Heart right ventricle (tissue), 16 donors: ENCODE measurements around the gene MARK3. TPM values are rescaled to one million over a fixed set of nuclear protein-coding genes. Genes with fewer than 3 reads are reported as not detected.

Experiments
- ATAC-seq, 8 donors: fragments of 200-7000 bp; cut with Tn5 transposase; one replicate each; pipeline ENCODE4 v1.9.1; 2020; ENCODE audit warnings: mild to moderate bottlenecking in 8 of 8, moderate library complexity in 8 of 8, moderate number of reproducible peaks in 1 of 8
- DNase-seq, 2 donors: peaks; one replicate each; pipeline ENCODE4 v3.0.0-alpha.2; 2020
- H3K27ac ChIP-seq, 10 donors: fragments of 200-600 bp; sonication (generic) in 2 of 10; one replicate each; pipeline versions ENCODE4 v1.5.0 to v1.8.0; 2020 to 2022; ENCODE audit warnings: mild to moderate bottlenecking in 3 of 10
- H3K27me3 ChIP-seq, 7 donors: fragments of 200-600 bp; one replicate each; pipeline ENCODE4 v1.8.0; 2021 to 2022; ENCODE audit warnings: mild to moderate bottlenecking in 2 of 7
- H3K36me3 ChIP-seq, 9 donors: fragments of 200-600 bp; sonication (generic) in 1 of 9; one replicate each; pipeline versions ENCODE4 v1.5.0 to v1.8.0; 2020 to 2022; ENCODE audit warnings: mild to moderate bottlenecking in 2 of 9
- H3K4me1 ChIP-seq, 9 donors: fragments of 200-600 bp; sonication (generic) in 1 of 9; one replicate each; pipeline versions ENCODE4 v1.5.0 to v1.8.0; 2020 to 2022; ENCODE audit warnings: mild to moderate bottlenecking in 4 of 9
- H3K4me3 ChIP-seq, 10 donors: fragments of 200-600 bp; sonication (generic) in 2 of 10; one replicate each; pipeline versions ENCODE4 v1.5.0 to v1.8.0; 2020 to 2022; ENCODE audit warnings: mild to moderate bottlenecking in 7 of 10, moderate library complexity in 2 of 10
- H3K9me3 ChIP-seq, 11 donors: fragments of 200-600 bp in 10 of 11; sonication (generic) in 2 of 11; one replicate each; pipeline versions ENCODE4 v1.5.0 to v1.8.0; 2013 to 2022; ENCODE audit warnings: mild to moderate bottlenecking in 2 of 11, control low read depth in 1 of 11, moderate library complexity in 1 of 11
- CTCF ChIP-seq, 9 donors: fragments of 200-600 bp; sonication (generic) in 2 of 9; IDR thresholded peaks; one replicate each; pipeline versions ENCODE4 v1.5.0 to v1.8.0; 2021 to 2022; ENCODE audit warnings: antibody characterized with exemption in 9 of 9, mild to moderate bottlenecking in 5 of 9, moderate library complexity in 1 of 9
- WGBS, 2 donors: extraction: QIAGEN DNeasy Blood & Tissue Kit; methylation state at CpG; one replicate each; pipeline ENCODE4 v1.1.7; 2013; ENCODE audit warnings: inconsistent platforms in 1 of 2; 5-methylcytosine and 5-hydroxymethylcytosine counted together
- intact Hi-C, 10 donors: fragments of 100-400 bp; cut with DNase I; formaldehyde crosslinking; loops; one replicate each; pipeline versions ENCODE4 v1.11.1 to v1.14.2; 2022
- polyA plus RNA-seq, 2 donors: library from polyadenylated mRNA; stranded (reverse); fragments of 200-250 nt; gene quantifications; one replicate each; pipeline ENCODE4 v1.2.3, GENCODE V29; 2013
- total RNA-seq, 10 donors: library from RNA; stranded (reverse); fragmentation: NEBNext Ultra II Directional in 3 of 10; extraction: Animal tissue kit (Norgen Biotek cat#: 25700) in 3 of 10; gene quantifications; one replicate each; pipeline versions ENCODE4 v1.2.1 to v1.2.4, GENCODE V29; 2021 to 2023
- donor health status: Arrhythmogenic right ventricular cardiomyopathy.
- donor health status: ischemic (EF 13 %, LVEDD 7.1; RV severe dilation, severe dysfunction).
- donor health status: healthy with polysubstance abuse.
- donor health status: DM: no; HTN: yes; CAD: no.
- donor health status: DM: no; HTN: no; CAD: no.
- donor health status: ischemic (EF 25% LVEDD 6.9; RV normal size, moderate dysfunction).
- donor health status: ischemic (EF 25% LVEDD 5.7; RV mildly dilated, moderate dysfunction).
- donor health status: healthy.
- donor health status: DM: yes; HTN: yes; CAD: no.
- donor health status: Ischemic cardiomyopathy.
- donor health status: ischemic (EF 35%, LVEDD 5.7; RV mildly dilated, moderate dysfunction).
- donor health status: nonischemic (EF 11% LVEDD 7.7; RV severe dilation, severe dysfunction).
- donor health status: DM: yes; HTN: yes; CAD: no.
- donor health status: PGD.
- donor health status: ischemic (EF 29% LVEDD 5.4; RV normal size, mild dysfunction).
- donor health status: nonischemic (EF 23%, LVEDD 6.1; RV moderate dilation, normal function).

MARK3 gene
- total and polyA plus RNA-seq, 12 donors, result 62.3 to 246 (median 77.1) TPM

DNA sequence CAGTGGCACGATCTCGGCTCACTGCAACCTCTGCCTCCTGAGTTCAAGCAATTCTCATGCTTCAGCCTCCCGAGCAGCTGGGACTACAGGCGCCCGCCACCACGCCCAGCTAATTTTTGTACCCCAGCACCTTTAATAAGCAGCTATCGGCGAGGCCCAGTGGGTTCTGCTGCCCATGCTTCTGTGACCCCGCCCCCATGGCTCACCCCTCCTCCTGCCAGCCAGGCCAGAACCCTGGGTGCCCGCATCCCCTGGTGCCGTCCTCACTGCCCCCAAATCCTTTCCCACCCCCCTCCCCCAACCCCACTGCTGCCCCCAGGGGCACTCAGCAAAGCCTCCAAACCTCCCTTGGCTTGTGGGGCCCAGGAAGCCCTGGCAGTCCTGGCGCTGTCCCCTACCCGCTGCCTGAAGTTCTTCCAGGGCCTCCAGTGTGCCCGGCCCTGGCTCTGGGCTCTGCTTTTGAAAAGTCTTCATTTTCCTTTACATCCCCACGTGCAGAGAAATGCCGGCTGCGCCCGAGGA lies 162.8 kb downstream of the MARK3 start:
- Histone ChIP-seq H3K27me3 (no peaks in the 10 kb centered on the region), H3K27ac (no peak overlapping the region), H3K4me3 (no peak overlapping the region), H3K4me1 (peaks cover 35 to 83% (median 61%) of the 10 kb centered on the region in 9 donors), H3K36me3 (no peaks in the 10 kb centered on the region), H3K9me3 (no peaks in the 10 kb centered on the region)
- intact Hi-C loops, result loop anchor here in 9 of 10 donors (2.0 to 5.0 kb wide), 2 partner anchors 29 to 46 kb away; no protein-coding TSS in a partner anchor
- DNase-seq (no peak), ATAC-seq (no peak)
- WGBS, 2 donors, result 91 to 92% methylated on average over 18 of the region's 18 CpGs
- TF ChIP-seq CTCF (IDR thresholded peaks at IDR 0.05), result no peak

DNA sequence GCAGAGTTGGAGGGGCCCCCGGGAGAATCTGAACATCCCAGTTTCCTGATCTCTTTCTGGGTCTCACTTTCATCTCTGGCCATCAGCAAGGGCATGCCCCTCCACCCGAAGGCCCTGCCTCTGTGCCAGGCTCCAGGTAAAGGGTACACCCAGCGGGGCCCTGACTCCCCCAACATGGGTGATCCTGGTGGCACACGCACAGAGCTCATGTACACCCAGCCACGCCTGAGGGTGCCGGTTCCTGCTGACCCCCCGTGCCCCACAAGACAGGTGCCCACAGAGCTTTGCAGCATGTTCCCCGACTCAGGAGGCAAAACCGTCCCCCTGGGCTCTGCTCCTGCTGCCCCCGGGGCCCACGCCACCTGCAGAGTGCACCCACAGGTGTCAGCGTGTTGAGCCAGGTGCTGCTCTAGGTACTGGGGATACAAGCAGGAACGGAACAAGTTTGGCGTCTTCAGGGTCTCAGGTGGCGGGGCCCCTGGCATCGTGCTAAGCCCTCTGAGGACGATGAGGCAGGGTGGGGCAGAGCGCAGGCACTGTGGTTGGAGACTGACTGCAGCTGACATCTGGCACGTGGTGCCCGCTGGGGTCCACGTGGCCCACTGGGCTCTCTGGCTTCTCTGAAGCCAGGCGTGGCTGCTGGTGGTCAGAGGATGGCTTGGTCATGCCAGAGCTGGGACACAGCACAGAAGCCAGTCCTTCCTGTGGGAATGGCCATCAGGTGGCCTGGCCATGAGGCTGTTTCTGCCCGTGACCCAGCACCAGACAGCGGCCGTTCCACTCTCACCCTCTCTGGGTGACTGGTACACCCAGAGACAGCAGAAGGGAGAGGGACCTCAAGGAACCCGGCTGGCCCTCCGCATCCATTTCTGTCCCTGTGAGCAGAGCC lies 163.5 kb downstream of the MARK3 start:
- no peak for ATAC-seq
- Histone ChIP-seq H3K27me3 (no peaks in the 10 kb centered on the region), H3K27ac (peak overlapping the region in 6 of 10 donors; percentile 87 to 95 (median 88)), H3K9me3 (no peaks in the 10 kb centered on the region), H3K36me3 (no peaks in the 10 kb centered on the region), H3K4me3 (no peak overlapping the region), H3K4me1 (peaks cover 28 to 83% (median 58%) of the 10 kb centered on the region in 9 donors)
- no peak for DNase-seq
- 89 to 92% methylated on average over 27 of the region's 27 CpGs for WGBS, 2 donors
- intact Hi-C loops, result loop anchor here in 6 of 10 donors (5.0 kb wide), 1 partner anchor 46 kb away; no protein-coding TSS in a partner anchor
- TF ChIP-seq CTCF (IDR thresholded peaks at IDR 0.05), result no peak

DNA sequence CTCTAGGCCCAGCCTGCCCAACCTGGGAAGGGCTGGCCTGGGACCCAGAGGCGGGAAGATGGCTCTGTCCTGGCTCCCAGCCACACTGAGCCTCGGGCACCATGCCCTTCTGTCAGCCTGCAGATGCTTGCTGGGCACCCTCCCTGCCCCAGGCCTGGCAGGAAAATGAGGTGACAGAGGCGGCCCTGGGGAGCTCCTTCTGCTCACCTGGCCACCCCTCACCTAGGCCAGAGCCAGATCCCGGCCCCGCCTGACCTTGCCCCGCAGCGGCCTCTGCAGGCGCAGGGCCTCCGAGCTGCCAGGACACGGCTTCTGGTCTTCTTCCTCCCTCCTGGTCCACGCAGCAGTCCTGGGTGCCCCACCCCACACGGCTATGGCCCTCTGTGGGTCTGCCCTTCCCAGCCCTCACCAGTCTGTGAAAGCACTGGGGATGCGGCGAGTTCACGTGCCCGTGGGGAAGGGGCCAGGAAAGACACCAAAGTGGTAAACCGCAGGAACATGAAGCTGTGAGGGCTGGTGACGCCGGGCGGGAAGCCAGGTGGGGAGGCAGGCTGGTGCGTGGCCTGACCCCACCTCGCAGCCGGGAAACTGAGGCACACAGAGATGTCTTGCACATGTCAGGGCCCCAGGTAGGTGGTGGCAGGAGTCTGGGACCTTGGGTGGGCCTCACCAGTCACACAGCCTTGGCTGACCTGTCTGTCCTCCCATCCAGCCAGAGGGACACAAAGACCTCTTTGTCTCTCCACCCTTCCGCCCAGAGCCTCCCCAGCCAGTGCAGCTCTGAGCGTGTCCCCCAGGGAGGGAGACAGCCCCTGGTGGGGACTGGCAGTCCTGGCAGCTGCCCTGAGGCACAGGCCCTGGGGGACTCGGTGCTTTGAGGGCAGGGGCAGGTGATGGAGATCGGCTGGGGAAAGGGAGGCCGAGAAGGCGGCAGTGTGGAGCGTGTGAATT lies 164.4 kb downstream of the MARK3 start:
- ATAC-seq, result peak in 7 of 8 donors; percentile 2 to 41 (median 18)
- DNase-seq, result peak; percentile 59 to 63
- TF ChIP-seq CTCF (IDR thresholded peaks at IDR 0.05), result peak in 2 of 9 donors; percentile 10 to 13
- intact Hi-C loops, result loop anchor here in 7 of 10 donors (5.0 kb wide), 1 partner anchor 47 kb away; no protein-coding TSS in a partner anchor
- H3K27ac ChIP-seq, result peak overlapping the region in 8 of 10 donors; percentile 83 to 95 (median 88)
- no peaks in the 10 kb centered on the region for H3K27me3 ChIP-seq
- peaks cover 0 to under 1% (median 0%) of the 10 kb centered on the region in 9 donors for H3K36me3 ChIP-seq
- no peaks in the 10 kb centered on the region for H3K9me3 ChIP-seq
- H3K4me3 ChIP-seq, result no peak overlapping the region
- 80 to 83% methylated on average over 30 of the region's 30 CpGs for WGBS, 2 donors
- H3K4me1 ChIP-seq, result peaks cover 21 to 81% (median 55%) of the 10 kb centered on the region in 9 donors
